Osteoblast (primary cell): Measurements from ENCODE around the gene LSM7. TPM values are rescaled to one million over a fixed set of nuclear protein-coding genes. Genes with fewer than 3 reads are reported as not detected.

Experiments used
- DNase-seq: peaks from one replicate; pipeline ENCODE4 v3.0.0; 2011; ENCODE audit warnings: low spot score, mixed read lengths; ENCODE audit not compliant: insufficient read length; ENCODE audit errors: missing footprints
- H2AFZ ChIP-seq: 2 replicates; pipeline ENCODE4 v1.6.0; 2011; ENCODE audit warnings: mild to moderate bottlenecking, low read length
- H3K27ac ChIP-seq: 2 replicates; pipeline ENCODE4 v1.5.1; 2011; ENCODE audit warnings: mild to moderate bottlenecking, low read depth, low read length, moderate library complexity
- H3K27me3 ChIP-seq: 2 replicates; pipeline ENCODE4 v1.6.0; 2012; ENCODE audit warnings: mild to moderate bottlenecking, control low read depth, inconsistent platforms, low read length, moderate library complexity; ENCODE audit not compliant: insufficient read depth
- H3K36me3 ChIP-seq: 2 replicates; pipeline ENCODE4 v1.5.1; 2011; ENCODE audit warnings: mild to moderate bottlenecking, low read length, control low read depth, moderate library complexity; ENCODE audit not compliant: insufficient read depth
- H3K4me1 ChIP-seq: 2 replicates; pipeline ENCODE4 v1.5.1; 2011; ENCODE audit warnings: mild to moderate bottlenecking, low read length, control low read depth, moderate library complexity; ENCODE audit not compliant: insufficient read depth
- H3K4me2 ChIP-seq: 2 replicates; pipeline ENCODE4 v1.6.0; 2011; ENCODE audit warnings: mild to moderate bottlenecking, low read length; ENCODE audit not compliant: insufficient read depth
- H3K4me3 ChIP-seq: fragments of 200-600 bp; sonication (generic); 3 replicates; pipeline ENCODE4 v1.5.1; 2012; ENCODE audit warnings: mild to moderate bottlenecking, low read length, inconsistent platforms; ENCODE audit not compliant: insufficient read depth
- H3K79me2 ChIP-seq: 2 replicates; pipeline ENCODE4 v1.6.0; 2012; ENCODE audit warnings: mild to moderate bottlenecking, low read length, control low read depth, inconsistent platforms; ENCODE audit not compliant: insufficient read depth
- H3K9me3 ChIP-seq: 2 replicates; pipeline ENCODE4 v1.5.1; 2011; ENCODE audit warnings: low read depth, low read length, control low read depth
- H4K20me1 ChIP-seq: 2 replicates; pipeline ENCODE4 v1.6.0; 2012; ENCODE audit warnings: mild to moderate bottlenecking, low read length, control low read depth; ENCODE audit not compliant: insufficient read depth
- CTCF ChIP-seq: IDR thresholded peaks from 2 replicates; pipeline ENCODE4 v1.5.1; 2011; ENCODE audit warnings: mild to moderate bottlenecking, low read depth, low read length, moderate library complexity; ENCODE audit errors: extremely low read depth
- total RNA-seq: library from RNA; depleted of rRNA; stranded (reverse); fragments of >200 nt; gene quantifications from 2 replicates; pipeline ENCODE4 v1.2.3, GENCODE V29; 2012

LSM7 gene
- total RNA-seq, 1 donor: 57.9 TPM

- Histone ChIP-seq H3K4me2 (peak overlapping the region; percentile 33), H3K27ac (no peak overlapping the region), H3K4me3 (no peak overlapping the region), H3K27me3 (peaks cover 34% of the 10 kb centered on the region), H3K4me1 (no peaks in the 10 kb centered on the region), H4K20me1 (peaks cover 14% of the 10 kb centered on the region), H2AFZ (no peak overlapping the region), H3K36me3 (no peaks in the 10 kb centered on the region), H3K79me2 (no peaks in the 10 kb centered on the region), H3K9me3 (no peaks in the 10 kb centered on the region)
- TF ChIP-seq CTCF: no peak
- peak; percentile 95 for DNase-seq
Measured at GRCh38 chr19:2302319-2303210, 25.8 kb downstream of the LSM7 start.

GRCh38 chr19:2300533-2300932, 27.9 kb downstream of the LSM7 start:
- DNase-seq: peak; percentile 45
- H3K27ac ChIP-seq: no peak overlapping the region

GRCh38 chr19:2296141-2296540, 32.2 kb downstream of the LSM7 start:
- no peak for DNase-seq
- Histone ChIP-seq H3K27ac (no peak overlapping the region), H3K4me1 (peaks cover 13% of the 10 kb centered on the region), H3K9me3 (no peaks in the 10 kb centered on the region), H3K4me3 (no peak overlapping the region), H3K27me3 (peaks cover 7% of the 10 kb centered on the region), H3K4me2 (no peak overlapping the region), H4K20me1 (peaks cover 21% of the 10 kb centered on the region), H2AFZ (no peak overlapping the region), H3K36me3 (no peaks in the 10 kb centered on the region), H3K79me2 (no peaks in the 10 kb centered on the region)
- TF ChIP-seq CTCF: no peak

More at GRCh38 chr19:2300533-2300932, 27.9 kb downstream of the LSM7 start:
- Histone ChIP-seq H3K36me3 (no peaks in the 10 kb centered on the region), H2AFZ (no peak overlapping the region), H4K20me1 (peaks cover 11% of the 10 kb centered on the region), H3K9me3 (no peaks in the 10 kb centered on the region), H3K4me2 (no peak overlapping the region), H3K27me3 (peaks cover 18% of the 10 kb centered on the region), H3K79me2 (no peaks in the 10 kb centered on the region), H3K4me1 (no peaks in the 10 kb centered on the region), H3K4me3 (no peak overlapping the region)
- no peak for TF ChIP-seq CTCF

GRCh38 chr19:2294687-2295335, 33.6 kb downstream of the LSM7 start:
- Histone ChIP-seq H3K4me1 (peaks cover 13% of the 10 kb centered on the region), H3K9me3 (no peaks in the 10 kb centered on the region), H3K27me3 (peaks cover 21% of the 10 kb centered on the region), H4K20me1 (peaks cover 34% of the 10 kb centered on the region), H3K36me3 (no peaks in the 10 kb centered on the region), H3K27ac (no peak overlapping the region), H3K4me3 (peak overlapping the region; percentile 42), H2AFZ (no peak overlapping the region), H3K79me2 (no peaks in the 10 kb centered on the region), H3K4me2 (peak overlapping the region; percentile 57)
- no peak for TF ChIP-seq CTCF
- DNase-seq: peak; percentile 98
